H1 (cell line): ENCODE data around the gene CAST. TPM values are rescaled to one million over a fixed set of nuclear protein-coding genes. Genes with fewer than 3 reads are reported as not detected.
A peak's percentile ranks its signal among the peaks of the same experiment; 100 is the strongest.

Experiments used
- CTCF ChIA-PET: fragments of 300-600 bp; sonication (Branson Sonifier 250); formaldehyde crosslinking; loops from one replicate; lab custom pipeline; 2021; ENCODE audit not compliant: partially characterized antibody; lab: Charles Lee
- POLR2A ChIA-PET: fragments of 300-600 bp; sonication (Branson Sonifier 250); formaldehyde crosslinking; loops from one replicate; lab custom pipeline; 2021; ENCODE audit warnings: inconsistent platforms; ENCODE audit not compliant: partially characterized antibody; lab: Charles Lee
- DNase-seq, 2 experiments: peaks; one replicate each; pipeline versions ENCODE4 v3.0.0 to v3.0.0-alpha.2; 2010 to 2022; ENCODE audit warnings: low spot score in 2 of 2, low read depth in 1 of 2, mixed read lengths in 1 of 2
- FAIRE-seq: peaks from 2 replicates; lab custom pipeline; 2011; peaks lifted over from hg19 to GRCh38; lab: Jason Lieb, UNC
- H2AFZ ChIP-seq: 2 replicates; pipeline ENCODE4 v1.8.1; 2012; ENCODE audit warnings: low read length, inconsistent platforms
- H2AK5ac ChIP-seq: 2 replicates; pipeline ENCODE4 v1.6.1; 2013; ENCODE audit warnings: low read depth, low read length
- H2BK120ac ChIP-seq: replicated peaks from 2 replicates; pipeline ENCODE3; 2013; ENCODE audit warnings: low read depth, low read length, inconsistent platforms
- H2BK12ac ChIP-seq: 2 replicates; pipeline ENCODE4 v1.6.1; 2013; ENCODE audit warnings: low read depth, low read length
- H2BK15ac ChIP-seq: 2 replicates; pipeline ENCODE4 v1.6.1; 2013; ENCODE audit warnings: low read length
- H2BK20ac ChIP-seq: 2 replicates; pipeline ENCODE4 v1.6.1; 2013; ENCODE audit warnings: low read length
- H2BK5ac ChIP-seq: 2 replicates; pipeline ENCODE4 v1.6.1; 2013; ENCODE audit warnings: low read depth, low read length
- H3K14ac ChIP-seq: 2 replicates; pipeline ENCODE4 v1.6.1; 2013; ENCODE audit warnings: inconsistent platforms; ENCODE audit not compliant: insufficient read length
- H3K18ac ChIP-seq: 2 replicates; pipeline ENCODE4 v1.6.1; 2013; ENCODE audit warnings: low read length; ENCODE audit errors: extremely low read depth
- H3K23ac ChIP-seq: 2 replicates; pipeline ENCODE4 v1.6.1; 2013; ENCODE audit warnings: inconsistent platforms; ENCODE audit not compliant: insufficient read length
- H3K23me2 ChIP-seq: 2 replicates; pipeline ENCODE4 v1.6.1; 2013; ENCODE audit warnings: low read depth, low read length
- H3K27ac ChIP-seq: 2 replicates; pipeline ENCODE4 v1.6.1; 2011; ENCODE audit warnings: low read depth, low read length, inconsistent platforms
- H3K27me3 ChIP-seq, 4 experiments: replicated peaks in 1 of 4; 1 replicate in 1 of 4; 2 replicates in 3 of 4; pipeline versions ENCODE4 v1.6.1 to v1.8.1; 2011 to 2013; ENCODE audit warnings: low read length in 3 of 4, mild to moderate bottlenecking in 3 of 4, inconsistent platforms in 2 of 4, mixed read lengths in 2 of 4, moderate library complexity in 1 of 4; ENCODE audit not compliant: control insufficient read depth in 3 of 4, insufficient read depth in 3 of 4; ENCODE audit errors: extremely low read depth in 1 of 4
- H3K36me3 ChIP-seq, 4 experiments: 2 replicates each; pipeline versions ENCODE4 v1.6.1 to v1.8.1; 2011 to 2013; ENCODE audit warnings: mild to moderate bottlenecking in 4 of 4, low read length in 3 of 4, moderate library complexity in 2 of 4, control low read depth in 1 of 4, inconsistent platforms in 1 of 4; ENCODE audit not compliant: insufficient read depth in 4 of 4, control insufficient read depth in 2 of 4
- H3K4ac ChIP-seq: replicated peaks from 2 replicates; pipeline ENCODE3; 2013; ENCODE audit warnings: low read length, low read depth, mixed read lengths, inconsistent platforms; ENCODE audit not compliant: insufficient read length
- H3K4me1 ChIP-seq, 4 experiments: replicated peaks in 1 of 4; 1 replicate in 1 of 4; 2 replicates in 3 of 4; pipeline versions ENCODE4 v1.6.1 to v1.8.1; 2011 to 2013; ENCODE audit warnings: low read length in 3 of 4, inconsistent platforms in 2 of 4, mixed read lengths in 1 of 4; ENCODE audit not compliant: insufficient read depth in 4 of 4, control insufficient read depth in 3 of 4
- H3K4me2 ChIP-seq, 2 experiments: 2 replicates each; pipeline versions ENCODE4 v1.6.1 to v1.8.1; 2011 to 2013; ENCODE audit warnings: low read depth in 2 of 2, low read length in 2 of 2, control low read depth in 1 of 2, inconsistent platforms in 1 of 2, mild to moderate bottlenecking in 1 of 2; ENCODE audit not compliant: insufficient read depth in 1 of 2
- H3K4me3 ChIP-seq, 4 experiments: fragments of 200-600, 300-600 bp in 1 of 4; sonication (generic), shearing (Covaris generic), sonication (Bioruptor Twin) in 1 of 4; 2 replicates each; pipeline versions ENCODE4 v1.5.1 to v1.8.1; 2011 to 2016; ENCODE audit warnings: low read length in 4 of 4, low read depth in 3 of 4, control low read depth in 2 of 4, inconsistent platforms in 2 of 4, mild to moderate bottlenecking in 2 of 4, mixed read lengths in 1 of 4, moderate library complexity in 1 of 4; ENCODE audit not compliant: insufficient read depth in 2 of 4; ENCODE audit errors: extremely low read depth in 1 of 4
- H3K56ac ChIP-seq: replicated peaks from 2 replicates; pipeline ENCODE3; 2013; ENCODE audit warnings: low read depth, mild to moderate bottlenecking, mixed read lengths, low read length, inconsistent platforms; ENCODE audit not compliant: insufficient read length
- H3K79me1 ChIP-seq: 2 replicates; pipeline ENCODE4 v1.6.1; 2013; ENCODE audit warnings: low read depth, low read length, control low read depth
- H3K79me2 ChIP-seq, 2 experiments: 2 replicates each; pipeline versions ENCODE4 v1.6.1 to v1.8.1; 2012 to 2013; ENCODE audit warnings: low read length in 2 of 2, mild to moderate bottlenecking in 2 of 2, inconsistent platforms in 1 of 2; ENCODE audit not compliant: insufficient read depth in 2 of 2, control insufficient read depth in 1 of 2
- H3K9ac ChIP-seq, 4 experiments: replicated peaks in 1 of 4; 1 replicate in 1 of 4; 2 replicates in 3 of 4; pipeline versions ENCODE4 v1.6.1 to v1.8.1; 2011 to 2013; ENCODE audit warnings: low read depth in 3 of 4, low read length in 3 of 4, control low read depth in 2 of 4, mild to moderate bottlenecking in 2 of 4, moderate library complexity in 2 of 4, inconsistent platforms in 1 of 4; ENCODE audit errors: extremely low read depth in 1 of 4
- H3K9me3 ChIP-seq, 2 experiments: 2 replicates each; pipeline versions ENCODE4 v1.6.1 to v1.8.1; 2012 to 2013; ENCODE audit warnings: mild to moderate bottlenecking in 2 of 2, moderate library complexity in 2 of 2, control low read depth in 1 of 2, inconsistent platforms in 1 of 2, low read depth in 1 of 2, low read length in 1 of 2, mixed read lengths in 1 of 2; ENCODE audit not compliant: insufficient read depth in 2 of 2
- H4K20me1 ChIP-seq, 2 experiments: replicated peaks in 1 of 2; 2 replicates each; pipeline versions ENCODE3 to v1.8.1; 2011 to 2013; ENCODE audit warnings: inconsistent platforms in 2 of 2, low read length in 2 of 2, mild to moderate bottlenecking in 1 of 2; ENCODE audit not compliant: insufficient read depth in 2 of 2, control insufficient read depth in 1 of 2
- H4K5ac ChIP-seq: 2 replicates; pipeline ENCODE4 v1.6.1; 2013; ENCODE audit warnings: low read length, low read depth, mixed read lengths, inconsistent platforms; ENCODE audit not compliant: insufficient read length
- H4K8ac ChIP-seq: 2 replicates; pipeline ENCODE4 v1.8.0; 2013; ENCODE audit warnings: mild to moderate bottlenecking, moderate library complexity, low read length, inconsistent platforms; ENCODE audit not compliant: insufficient read depth; ENCODE audit errors: extremely low read depth
- H4K91ac ChIP-seq: replicated peaks from 2 replicates; pipeline ENCODE3; 2013; ENCODE audit warnings: low read length, mixed read lengths, inconsistent platforms; ENCODE audit not compliant: insufficient read length
- CTBP2 ChIP-seq: IDR thresholded peaks from 2 replicates; pipeline ENCODE4 v1.7.0; 2011; ENCODE audit warnings: borderline replicate concordance, mild to moderate bottlenecking, moderate library complexity, mixed read lengths, low read length; ENCODE audit not compliant: insufficient read depth, insufficient read length
- FOSL1 ChIP-seq: IDR thresholded peaks from 2 replicates; pipeline ENCODE4 v1.6.1; 2011; ENCODE audit warnings: mild to moderate bottlenecking, low read depth, low read length, moderate library complexity; ENCODE audit not compliant: insufficient read depth
- GABPA ChIP-seq: IDR thresholded peaks from 2 replicates; pipeline ENCODE4 v1.6.1; 2011; ENCODE audit warnings: mild to moderate bottlenecking, low read length, moderate library complexity, borderline replicate concordance; ENCODE audit not compliant: insufficient read depth
- HDAC6 ChIP-seq: IDR thresholded peaks from one replicate; pipeline ENCODE4 v1.7.1; 2012; ENCODE audit warnings: low read depth, mild to moderate bottlenecking, inconsistent platforms, low read length, moderate library complexity
- RFX5 ChIP-seq: IDR thresholded peaks from 2 replicates; pipeline ENCODE4 v1.6.1; 2011; ENCODE audit warnings: low read depth, low read length, improper control_type of control experiment, borderline replicate concordance
- SIX5 ChIP-seq: IDR thresholded peaks from 2 replicates; pipeline ENCODE4 v1.6.1; 2011; ENCODE audit warnings: mild to moderate bottlenecking, low read depth, low read length
- WGBS, 2 experiments: shearing (Covaris generic) in 1 of 2; methylation state at CpG; one replicate each; pipeline versions ENCODE4 v1.1.6 to v1.1.7; 2013 to 2015; ENCODE audit warnings: low lambda C conversion rate in 2 of 2, mixed read lengths in 2 of 2, inconsistent platforms in 1 of 2, low coverage in 1 of 2, missing lambda C conversion rate in 1 of 2; ENCODE audit not compliant: insufficient replicate concordance in 2 of 2, insufficient coverage in 1 of 2, insufficient read length in 1 of 2; ENCODE audit errors: extremely low coverage in 1 of 2, missing lambda C conversion rate in 1 of 2; 5-methylcytosine and 5-hydroxymethylcytosine counted together
- polyA plus RNA-seq, 7 experiments: library from polyadenylated mRNA; depleted of rRNA in 3 of 7; stranded (reverse) in 5 of 7; unstranded in 2 of 7; fragments of >200 nt in 5 of 7; fragments of 200-250 nt in 2 of 7; gene quantifications; 1 replicate in 5 of 7; 2 replicates in 1 of 7; 4 replicates in 1 of 7; pipeline versions ENCODE4 v1.2.1 to v1.2.3, GENCODE V29; 2011 to 2013; ENCODE audit warnings: missing spikeins in 2 of 7, mixed read lengths in 2 of 7
- total RNA-seq: library from RNA; stranded (reverse); fragmentation: NEBNext Ultra II Directional; extraction: Animal tissue kit (Norgen Biotek cat#: 25700); gene quantifications from 2 replicates; pipeline ENCODE4 v1.2.1, GENCODE V29; 2021
- TF ChIP-seq, protein P1 (sequence below), 3 experiments: IDR thresholded peaks; 1 replicate in 2 of 3; 2 replicates in 1 of 3; pipeline versions ENCODE4 v1.5.1 to v1.6.1; 2011; ENCODE audit warnings: low read length in 3 of 3, mild to moderate bottlenecking in 3 of 3, inconsistent platforms in 2 of 3, low read depth in 1 of 3, moderate library complexity in 1 of 3; ENCODE audit not compliant: insufficient read depth in 1 of 3; ENCODE audit errors: control extremely low read depth in 1 of 3

CAST gene
- total and polyA plus RNA-seq, 2 of the 8 experiments (the other 6 are each of a cell fraction or from before 2014, with no cell fraction given), result 9.0 to 48.2 TPM

DNA sequence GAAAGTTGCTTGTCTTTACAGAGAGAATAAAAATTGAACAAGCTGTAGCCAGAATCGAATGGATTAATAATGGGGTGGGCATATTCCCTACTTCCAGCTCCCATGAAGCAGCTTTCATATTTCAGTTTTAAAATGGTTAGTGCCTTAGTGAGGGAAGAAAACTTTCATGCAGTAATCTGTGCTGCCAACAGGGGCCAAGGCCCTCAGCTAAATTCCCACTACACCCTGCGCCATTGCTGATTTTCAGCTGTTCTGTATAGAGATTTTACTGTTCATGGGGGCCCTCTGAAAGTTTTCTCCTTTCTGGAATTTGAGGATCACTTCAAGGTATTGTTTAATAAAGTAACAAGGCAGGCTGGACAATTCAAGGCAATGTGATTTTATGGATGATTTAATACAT lies 58.2 kb downstream of the CAST start:
- ChIA-PET CTCF (interaction anchor here (0.7 to 3.2 kb wide), 18 partner anchors 8 to 235 kb away, joined by 3 to 16 read pairs (median 4); no protein-coding TSS in a partner anchor), POLR2A (no interaction called here)
- H3K36me3 ChIP-seq, result no peaks in the 10 kb centered on the region
- H3K27me3 ChIP-seq, result no peaks in the 10 kb centered on the region
- H3K4me1 ChIP-seq, result 0 out of 7 replicates have a peak, but pooled peaks cover 0 to 4% (median 0%) of the 10 kb centered on the region in 4 experiments
- no peaks in the 10 kb centered on the region for H4K20me1 ChIP-seq
- no peak overlapping the region for H2BK20ac ChIP-seq
- no peak overlapping the region for H4K5ac ChIP-seq
- no peaks in the 10 kb centered on the region; the same call in 1 of the 2 replicates for H3K79me1 ChIP-seq
- DNase-seq (no peak), FAIRE-seq (no peak)
- no peak overlapping the region for H4K91ac ChIP-seq
- H3K23ac ChIP-seq, result no peak overlapping the region
- no peak overlapping the region for H2BK5ac ChIP-seq
- no peaks in the 10 kb centered on the region for H3K23me2 ChIP-seq
- H3K4me3 ChIP-seq, result no peak overlapping the region
- no peak overlapping the region for H2BK12ac ChIP-seq
- H2BK120ac ChIP-seq, result no peak overlapping the region
- H3K9ac ChIP-seq, result no peak overlapping the region
- no peaks in the 10 kb centered on the region for H3K79me2 ChIP-seq
- H2BK15ac ChIP-seq, result no peak overlapping the region
- H3K56ac ChIP-seq, result no peak overlapping the region
- no peak overlapping the region for H2AK5ac ChIP-seq
- 92% methylated on average over 2 of the region's 2 CpGs; no CpG with 5 or more reads in 1 of the 2 experiments for WGBS, 2 experiments
- no peaks in the 10 kb centered on the region for H3K9me3 ChIP-seq
- no peak overlapping the region for H2AFZ ChIP-seq
- H3K27ac ChIP-seq, result no peak overlapping the region
- no peak overlapping the region for H4K8ac ChIP-seq
- H3K14ac ChIP-seq, result no peak overlapping the region
- H3K4ac ChIP-seq, result no peak overlapping the region
- TF ChIP-seq, protein P1, sequence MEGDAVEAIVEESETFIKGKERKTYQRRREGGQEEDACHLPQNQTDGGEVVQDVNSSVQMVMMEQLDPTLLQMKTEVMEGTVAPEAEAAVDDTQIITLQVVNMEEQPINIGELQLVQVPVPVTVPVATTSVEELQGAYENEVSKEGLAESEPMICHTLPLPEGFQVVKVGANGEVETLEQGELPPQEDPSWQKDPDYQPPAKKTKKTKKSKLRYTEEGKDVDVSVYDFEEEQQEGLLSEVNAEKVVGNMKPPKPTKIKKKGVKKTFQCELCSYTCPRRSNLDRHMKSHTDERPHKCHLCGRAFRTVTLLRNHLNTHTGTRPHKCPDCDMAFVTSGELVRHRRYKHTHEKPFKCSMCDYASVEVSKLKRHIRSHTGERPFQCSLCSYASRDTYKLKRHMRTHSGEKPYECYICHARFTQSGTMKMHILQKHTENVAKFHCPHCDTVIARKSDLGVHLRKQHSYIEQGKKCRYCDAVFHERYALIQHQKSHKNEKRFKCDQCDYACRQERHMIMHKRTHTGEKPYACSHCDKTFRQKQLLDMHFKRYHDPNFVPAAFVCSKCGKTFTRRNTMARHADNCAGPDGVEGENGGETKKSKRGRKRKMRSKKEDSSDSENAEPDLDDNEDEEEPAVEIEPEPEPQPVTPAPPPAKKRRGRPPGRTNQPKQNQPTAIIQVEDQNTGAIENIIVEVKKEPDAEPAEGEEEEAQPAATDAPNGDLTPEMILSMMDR (IDR thresholded peaks at IDR 0.05; ENCODE audit: control extremely low read depth in 1 of 3, insufficient read depth in 1 of 3, low read depth in 1 of 3, low read length in 3 of 3), result peak; percentile 3 to 33 (median 17); a peak in 2 of 4 replicates
- TF ChIP-seq HDAC6 (no peak), FOSL1 (no peak), RFX5 (no peak), CTBP2 (no peak), GABPA (no peak), SIX5 (no peak)
- TF ChIP-seq, all 59 proteins: peak for 1
- Histone ChIP-seq H3K18ac (no peak overlapping the region), H3K4me2 (no peak overlapping the region)
